ENCODE measurements around the gene OVOL2. TPM values are rescaled to one million over a fixed set of nuclear protein-coding genes. Genes with fewer than 3 reads are reported as not detected.
"Not testable (repeated sequence)": the region's sequence is repeated elsewhere in the genome, so short reads cannot be mapped to it uniquely, and the experiment has no call there.

OVOL2 gene
- total RNA-seq, 1 experiment from 2014 or later, result 7.4 TPM

DNA sequence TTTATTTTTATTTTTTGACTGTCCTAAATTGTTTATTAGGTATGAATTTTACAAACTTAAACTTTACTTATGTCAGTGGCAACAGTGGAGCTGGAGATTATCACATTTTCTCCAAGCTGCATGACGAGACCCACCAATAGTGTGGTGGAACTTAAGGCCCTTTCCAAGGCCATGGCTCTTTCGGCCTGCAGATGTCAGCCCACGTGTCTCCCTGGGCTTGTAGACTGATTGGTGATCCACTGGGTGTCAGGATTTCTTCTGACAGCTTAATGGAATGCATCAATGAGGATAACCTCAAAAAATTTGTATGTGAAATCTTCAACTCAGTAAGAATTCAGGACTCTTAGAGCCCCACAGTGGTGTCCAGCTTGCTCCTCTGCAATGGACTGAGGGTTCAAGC, 32.3 kb upstream of the OVOL2 start:
- Mint-ChIP-seq H3K27me3 (ENCODE audit: unreplicated experiment) (no peaks in the 10 kb centered on the region), H3K9me3 (ENCODE audit: low read depth, unreplicated experiment) (no peaks in the 10 kb centered on the region), H3K27ac (ENCODE audit: unreplicated experiment) (no peak overlapping the region), H3K36me3 (ENCODE audit: insufficient read depth, unreplicated experiment) (no peaks in the 10 kb centered on the region), H3K4me3 (ENCODE audit: low read depth, unreplicated experiment) (no peak overlapping the region), H3K4me1 (ENCODE audit: low read depth, unreplicated experiment) (no peaks in the 10 kb centered on the region)
- CTCF ChIA-PET, result no interaction called here
- no peak for DNase-seq
- TF ChIP-seq, protein P1, sequence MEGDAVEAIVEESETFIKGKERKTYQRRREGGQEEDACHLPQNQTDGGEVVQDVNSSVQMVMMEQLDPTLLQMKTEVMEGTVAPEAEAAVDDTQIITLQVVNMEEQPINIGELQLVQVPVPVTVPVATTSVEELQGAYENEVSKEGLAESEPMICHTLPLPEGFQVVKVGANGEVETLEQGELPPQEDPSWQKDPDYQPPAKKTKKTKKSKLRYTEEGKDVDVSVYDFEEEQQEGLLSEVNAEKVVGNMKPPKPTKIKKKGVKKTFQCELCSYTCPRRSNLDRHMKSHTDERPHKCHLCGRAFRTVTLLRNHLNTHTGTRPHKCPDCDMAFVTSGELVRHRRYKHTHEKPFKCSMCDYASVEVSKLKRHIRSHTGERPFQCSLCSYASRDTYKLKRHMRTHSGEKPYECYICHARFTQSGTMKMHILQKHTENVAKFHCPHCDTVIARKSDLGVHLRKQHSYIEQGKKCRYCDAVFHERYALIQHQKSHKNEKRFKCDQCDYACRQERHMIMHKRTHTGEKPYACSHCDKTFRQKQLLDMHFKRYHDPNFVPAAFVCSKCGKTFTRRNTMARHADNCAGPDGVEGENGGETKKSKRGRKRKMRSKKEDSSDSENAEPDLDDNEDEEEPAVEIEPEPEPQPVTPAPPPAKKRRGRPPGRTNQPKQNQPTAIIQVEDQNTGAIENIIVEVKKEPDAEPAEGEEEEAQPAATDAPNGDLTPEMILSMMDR (IDR thresholded peaks at IDR 0.05; ENCODE audit: unreplicated experiment), result no peak
- intact Hi-C loops (cut with micrococcal nuclease; ENCODE audit: unreplicated experiment), result no loop called here
- no TSS peak for BruUV-seq (replicated peaks)

DNA sequence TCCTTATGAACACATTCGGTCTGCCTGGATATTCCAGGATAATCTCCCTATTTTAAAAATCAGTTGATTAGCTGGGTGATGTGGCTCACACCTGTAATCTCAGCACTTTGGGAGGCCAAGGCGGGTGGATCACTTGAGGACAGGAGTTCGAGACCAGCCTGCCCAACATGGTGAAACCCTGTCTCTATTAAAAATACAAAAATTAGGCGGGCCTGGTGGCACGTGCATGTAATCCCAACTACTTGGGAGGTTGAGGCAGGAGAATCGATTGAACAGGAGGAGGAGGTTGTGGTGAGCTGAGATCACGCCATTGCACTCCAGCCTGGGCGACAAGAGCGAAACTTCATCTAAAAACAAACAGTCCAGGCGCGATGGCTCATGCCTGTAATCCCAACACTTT, 31.1 kb upstream of the OVOL2 start:
- DNase-seq; H3K4me3 Mint-ChIP-seq (ENCODE audit: low read depth, unreplicated experiment); H3K9me3 Mint-ChIP-seq (ENCODE audit: low read depth, unreplicated experiment); BruUV-seq (replicated peaks); CTCF ChIA-PET; H3K27me3 Mint-ChIP-seq (ENCODE audit: unreplicated experiment); intact Hi-C loops (cut with micrococcal nuclease; ENCODE audit: unreplicated experiment); H3K36me3 Mint-ChIP-seq (ENCODE audit: insufficient read depth, unreplicated experiment); H3K4me1 Mint-ChIP-seq (ENCODE audit: low read depth, unreplicated experiment); H3K27ac Mint-ChIP-seq (ENCODE audit: unreplicated experiment): not testable (repeated sequence)

DNA sequence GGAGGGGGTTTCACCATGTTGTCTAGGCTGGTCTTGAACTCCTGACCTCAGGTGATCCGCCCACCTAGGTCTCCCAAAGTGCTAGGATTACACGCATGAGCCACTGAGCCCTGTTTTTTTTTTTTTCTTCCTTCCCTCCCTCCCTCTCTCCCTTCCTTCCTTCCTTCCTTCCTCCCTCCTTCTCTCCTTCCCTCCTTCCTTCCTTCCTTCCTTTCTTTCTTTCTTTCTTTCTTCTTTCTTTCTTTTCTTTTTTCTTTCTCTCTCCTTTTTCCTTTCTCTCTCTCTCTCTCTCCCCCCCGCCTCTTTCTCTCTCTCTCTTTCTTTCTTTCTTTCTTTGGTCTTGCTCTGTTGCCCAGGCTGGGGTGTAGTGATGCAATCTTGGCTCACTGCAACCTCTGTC, 30.6 kb upstream of the OVOL2 start:
- DNase-seq; H3K4me3 Mint-ChIP-seq (ENCODE audit: low read depth, unreplicated experiment); BruUV-seq (replicated peaks); H3K27me3 Mint-ChIP-seq (ENCODE audit: unreplicated experiment); intact Hi-C loops (cut with micrococcal nuclease; ENCODE audit: unreplicated experiment); CTCF ChIA-PET; H3K27ac Mint-ChIP-seq (ENCODE audit: unreplicated experiment); H3K36me3 Mint-ChIP-seq (ENCODE audit: insufficient read depth, unreplicated experiment); H3K4me1 Mint-ChIP-seq (ENCODE audit: low read depth, unreplicated experiment); H3K9me3 Mint-ChIP-seq (ENCODE audit: low read depth, unreplicated experiment): not testable (repeated sequence)

DNA sequence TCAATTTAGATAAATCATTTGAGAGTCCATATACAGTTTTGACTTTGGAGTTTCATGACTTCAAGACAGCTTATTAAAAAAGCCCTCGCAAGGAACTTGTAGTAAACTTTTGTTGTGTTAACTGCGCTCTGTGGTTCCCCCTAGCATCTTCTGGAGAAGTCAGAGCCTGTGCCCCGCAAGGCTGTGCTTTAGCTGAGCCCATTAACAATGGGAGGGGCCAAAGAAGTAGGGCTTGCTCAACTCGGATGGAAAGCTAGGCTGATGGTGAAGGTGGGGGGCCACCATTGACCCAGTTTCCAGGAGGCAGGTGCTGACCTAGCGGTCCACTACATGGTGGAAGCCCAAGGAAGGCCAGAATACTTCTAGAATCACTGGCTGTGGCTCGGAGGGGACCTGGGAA, 29.3 kb upstream of the OVOL2 start:
- BruUV-seq (replicated peaks), result no TSS peak
- intact Hi-C loops (cut with micrococcal nuclease; ENCODE audit: unreplicated experiment), result no loop called here

DNA sequence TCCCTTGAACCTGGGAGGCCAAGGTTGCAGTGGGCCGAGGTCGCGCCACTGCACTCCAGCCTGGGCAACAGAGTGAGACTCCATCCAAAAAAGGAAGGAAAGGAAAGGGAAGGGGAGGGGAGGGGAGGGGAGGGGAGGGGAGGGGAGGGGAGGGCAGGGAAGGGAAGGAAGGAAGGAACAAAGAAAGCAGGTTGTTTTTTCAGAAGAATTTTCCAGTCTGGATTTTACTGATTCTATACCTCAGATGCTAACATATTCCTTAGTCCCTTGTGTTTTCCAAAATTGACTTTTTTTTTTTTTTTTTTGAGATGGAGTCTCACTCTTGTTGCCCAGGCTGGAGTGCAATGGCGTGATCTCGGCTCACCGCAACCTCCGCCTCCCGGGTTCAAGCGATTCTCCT, 23.1 kb upstream of the OVOL2 start:
- H3K27me3 Mint-ChIP-seq (ENCODE audit: unreplicated experiment); H3K4me3 Mint-ChIP-seq (ENCODE audit: low read depth, unreplicated experiment); H3K27ac Mint-ChIP-seq (ENCODE audit: unreplicated experiment); H3K9me3 Mint-ChIP-seq (ENCODE audit: low read depth, unreplicated experiment); BruUV-seq (replicated peaks); CTCF ChIA-PET; intact Hi-C loops (cut with micrococcal nuclease; ENCODE audit: unreplicated experiment); H3K4me1 Mint-ChIP-seq (ENCODE audit: low read depth, unreplicated experiment); DNase-seq; H3K36me3 Mint-ChIP-seq (ENCODE audit: insufficient read depth, unreplicated experiment): not testable (repeated sequence)

More for the DNA sequence above, 29.3 kb upstream of the OVOL2 start:
- H3K27ac Mint-ChIP-seq (ENCODE audit: unreplicated experiment), result no peak overlapping the region
- TF ChIP-seq, protein P1 (IDR thresholded peaks at IDR 0.05; ENCODE audit: unreplicated experiment), result no peak
- no peaks in the 10 kb centered on the region for H3K27me3 Mint-ChIP-seq (ENCODE audit: unreplicated experiment)
- H3K36me3 Mint-ChIP-seq (ENCODE audit: insufficient read depth, unreplicated experiment), result no peaks in the 10 kb centered on the region
- H3K4me3 Mint-ChIP-seq (ENCODE audit: low read depth, unreplicated experiment), result no peak overlapping the region
- CTCF ChIA-PET, result no interaction called here
- DNase-seq, result no peak
- H3K9me3 Mint-ChIP-seq (ENCODE audit: low read depth, unreplicated experiment), result no peaks in the 10 kb centered on the region
- no peaks in the 10 kb centered on the region for H3K4me1 Mint-ChIP-seq (ENCODE audit: low read depth, unreplicated experiment)

DNA sequence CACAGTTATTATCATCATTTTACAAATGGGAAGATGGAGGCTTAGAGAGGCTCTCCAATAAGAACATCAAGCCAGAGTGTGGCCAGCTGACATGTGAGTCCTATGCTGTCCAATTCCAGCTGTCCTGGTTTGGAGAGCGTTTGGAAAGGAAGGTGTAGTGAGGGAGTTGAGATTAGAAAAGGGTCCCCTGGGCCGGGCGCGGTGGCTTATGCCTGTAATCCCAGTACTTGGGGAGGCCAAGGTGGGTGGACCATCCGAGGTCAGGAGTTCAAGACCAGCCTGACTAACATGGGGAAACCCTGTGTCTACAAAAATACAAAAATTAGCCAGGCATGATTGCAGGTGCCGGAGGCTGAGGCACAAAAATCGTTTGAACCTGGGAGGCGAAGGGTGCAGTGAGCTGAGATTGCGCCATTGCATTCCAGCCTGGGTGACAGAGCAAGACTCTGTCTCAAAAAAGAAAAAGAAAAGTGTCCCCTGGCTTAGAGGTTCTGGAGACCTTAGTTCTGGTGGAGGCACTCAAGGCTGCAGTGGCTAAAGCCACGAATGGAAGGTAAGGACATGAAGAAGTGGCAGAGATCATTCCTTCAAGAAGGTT, 22.1 kb upstream of the OVOL2 start:
- no peak for DNase-seq
- TF ChIP-seq, protein P1 (IDR thresholded peaks at IDR 0.05; ENCODE audit: unreplicated experiment), result no peak
- no peaks in the 10 kb centered on the region for H3K27me3 Mint-ChIP-seq (ENCODE audit: unreplicated experiment)
- no peaks in the 10 kb centered on the region for H3K36me3 Mint-ChIP-seq (ENCODE audit: insufficient read depth, unreplicated experiment)
- no peaks in the 10 kb centered on the region for H3K4me1 Mint-ChIP-seq (ENCODE audit: low read depth, unreplicated experiment)
- no peaks in the 10 kb centered on the region for H3K9me3 Mint-ChIP-seq (ENCODE audit: low read depth, unreplicated experiment)
- no peak overlapping the region for H3K4me3 Mint-ChIP-seq (ENCODE audit: low read depth, unreplicated experiment)
- CTCF ChIA-PET, result no interaction called here
- intact Hi-C loops (cut with micrococcal nuclease; ENCODE audit: unreplicated experiment), result no loop called here
- no peak overlapping the region for H3K27ac Mint-ChIP-seq (ENCODE audit: unreplicated experiment)
- no TSS peak for BruUV-seq (replicated peaks)
